ENCODE data around the gene ZNF423. TPM values are rescaled to one million over a fixed set of nuclear protein-coding genes. Genes with fewer than 3 reads are reported as not detected.

Gene ZNF423
- total RNA-seq, 1 experiment from 2014 or later = 11.1 TPM

- H3K27me3 ChIP-seq (replicated peaks; ENCODE audit: insufficient read depth, low read depth, low read length, poor library complexity) = no peaks in the 10 kb centered on the region
- H3K27ac ChIP-seq (ENCODE audit: low read depth, low read length, poor library complexity, severe bottlenecking) = no peak overlapping the region
- H3K4me1 ChIP-seq (ENCODE audit: insufficient read depth, low read length, poor library complexity, severe bottlenecking) = peaks cover 13% of the 10 kb centered on the region
- H3K4me3 ChIP-seq (ENCODE audit: low read depth, low read length, poor library complexity, severe bottlenecking) = no peak overlapping the region
- DNase-seq (ENCODE audit: low spot score) = no peak
- ChIA-PET CTCF (interaction anchor here (1.0 kb wide), 1 partner anchor 152 kb away, joined by 3 read pairs; no protein-coding TSS in a partner anchor), POLR2A (ENCODE audit: low non-redundant PET) (no interaction called here)
- no TSS peak for BruUV-seq (replicated peaks)
- no peaks in the 10 kb centered on the region for H3K9me3 ChIP-seq (ENCODE audit: low read depth, low read length, poor library complexity, severe bottlenecking)
- no peaks in the 10 kb centered on the region for H3K36me3 ChIP-seq (ENCODE audit: insufficient read depth, low read length, poor library complexity, severe bottlenecking)
- TF ChIP-seq CTCF (conservative IDR thresholded peaks at IDR 0.05; ENCODE audit: low read depth, low read length) = no peak
- no peak for TF ChIP-seq EZH2 (IDR thresholded peaks at IDR 0.05; ENCODE audit: borderline replicate concordance, low read depth, low read length, poor library complexity, severe bottlenecking)
- intact Hi-C loops (cut with micrococcal nuclease; ENCODE audit: unreplicated experiment) = loop anchor here (10.0 kb wide), 1 partner anchor 154 kb away; no protein-coding TSS in a partner anchor
These were observed 147.4 kb downstream of the ZNF423 start for GRCh38 chr16:49708491-49708890.

GRCh38 chr16:49706620-49707355 is 149.1 kb downstream of the ZNF423 start:
- no peak overlapping the region for H3K27ac ChIP-seq (ENCODE audit: low read depth, low read length, poor library complexity, severe bottlenecking)
- H3K9me3 ChIP-seq (ENCODE audit: low read depth, low read length, poor library complexity, severe bottlenecking) = no peaks in the 10 kb centered on the region
- no peak for DNase-seq (ENCODE audit: low spot score)
- TF ChIP-seq EZH2 (IDR thresholded peaks at IDR 0.05; ENCODE audit: borderline replicate concordance, low read depth, low read length, poor library complexity, severe bottlenecking) = no peak
- TF ChIP-seq CTCF (conservative IDR thresholded peaks at IDR 0.05; ENCODE audit: low read depth, low read length) = no peak
- intact Hi-C loops (cut with micrococcal nuclease; ENCODE audit: unreplicated experiment) = loop anchor here (10.0 kb wide), 1 partner anchor 152 kb away; no protein-coding TSS in a partner anchor
- no peak overlapping the region for H3K4me3 ChIP-seq (ENCODE audit: low read depth, low read length, poor library complexity, severe bottlenecking)
- ChIA-PET POLR2A (ENCODE audit: low non-redundant PET) (no interaction called here), CTCF (no interaction called here)
- H3K4me1 ChIP-seq (ENCODE audit: insufficient read depth, low read length, poor library complexity, severe bottlenecking) = peaks cover 26% of the 10 kb centered on the region
- no TSS peak for BruUV-seq (replicated peaks)
- H3K36me3 ChIP-seq (ENCODE audit: insufficient read depth, low read length, poor library complexity, severe bottlenecking) = no peaks in the 10 kb centered on the region
- H3K27me3 ChIP-seq (replicated peaks; ENCODE audit: insufficient read depth, low read depth, low read length, poor library complexity) = no peaks in the 10 kb centered on the region

GRCh38 chr16:49704586-49705155 is 151.2 kb downstream of the ZNF423 start:
- Histone ChIP-seq H3K9me3 (ENCODE audit: low read depth, low read length, poor library complexity, severe bottlenecking) (no peaks in the 10 kb centered on the region), H3K27me3 (replicated peaks; ENCODE audit: insufficient read depth, low read depth, low read length, poor library complexity) (no peaks in the 10 kb centered on the region), H3K36me3 (ENCODE audit: insufficient read depth, low read length, poor library complexity, severe bottlenecking) (no peaks in the 10 kb centered on the region), H3K4me1 (ENCODE audit: insufficient read depth, low read length, poor library complexity, severe bottlenecking) (peaks cover 42% of the 10 kb centered on the region), H3K4me3 (ENCODE audit: low read depth, low read length, poor library complexity, severe bottlenecking) (no peak overlapping the region), H3K27ac (ENCODE audit: low read depth, low read length, poor library complexity, severe bottlenecking) (no peak overlapping the region)
- ChIA-PET POLR2A (ENCODE audit: low non-redundant PET) (no interaction called here), CTCF (no interaction called here)
- no peak for TF ChIP-seq EZH2 (IDR thresholded peaks at IDR 0.05; ENCODE audit: borderline replicate concordance, low read depth, low read length, poor library complexity, severe bottlenecking)
- TF ChIP-seq CTCF (conservative IDR thresholded peaks at IDR 0.05; ENCODE audit: low read depth, low read length) = peak; percentile 39; the same call in 1 of the 2 replicates
- DNase-seq (ENCODE audit: low spot score) = no peak
- intact Hi-C loops (cut with micrococcal nuclease; ENCODE audit: unreplicated experiment) = loop anchor here (5.0 to 10.0 kb wide), 2 partner anchors 107 to 150 kb away; no protein-coding TSS in a partner anchor
- BruUV-seq (replicated peaks) = no TSS peak
